Fibroblast of skin of back (primary cell): ENCODE data around the gene BBS7.
A peak's percentile ranks its signal among the peaks of the same experiment; 100 is the strongest.

Experiments
- DNase-seq: peaks from one replicate; pipeline ENCODE4 v3.0.0-alpha.2; 2013

The BBS7 gene

GRCh38 chr4:121790976-121791375 lies 79.3 kb downstream of the BBS7 start:
- DNase-seq: no peak

DNA sequence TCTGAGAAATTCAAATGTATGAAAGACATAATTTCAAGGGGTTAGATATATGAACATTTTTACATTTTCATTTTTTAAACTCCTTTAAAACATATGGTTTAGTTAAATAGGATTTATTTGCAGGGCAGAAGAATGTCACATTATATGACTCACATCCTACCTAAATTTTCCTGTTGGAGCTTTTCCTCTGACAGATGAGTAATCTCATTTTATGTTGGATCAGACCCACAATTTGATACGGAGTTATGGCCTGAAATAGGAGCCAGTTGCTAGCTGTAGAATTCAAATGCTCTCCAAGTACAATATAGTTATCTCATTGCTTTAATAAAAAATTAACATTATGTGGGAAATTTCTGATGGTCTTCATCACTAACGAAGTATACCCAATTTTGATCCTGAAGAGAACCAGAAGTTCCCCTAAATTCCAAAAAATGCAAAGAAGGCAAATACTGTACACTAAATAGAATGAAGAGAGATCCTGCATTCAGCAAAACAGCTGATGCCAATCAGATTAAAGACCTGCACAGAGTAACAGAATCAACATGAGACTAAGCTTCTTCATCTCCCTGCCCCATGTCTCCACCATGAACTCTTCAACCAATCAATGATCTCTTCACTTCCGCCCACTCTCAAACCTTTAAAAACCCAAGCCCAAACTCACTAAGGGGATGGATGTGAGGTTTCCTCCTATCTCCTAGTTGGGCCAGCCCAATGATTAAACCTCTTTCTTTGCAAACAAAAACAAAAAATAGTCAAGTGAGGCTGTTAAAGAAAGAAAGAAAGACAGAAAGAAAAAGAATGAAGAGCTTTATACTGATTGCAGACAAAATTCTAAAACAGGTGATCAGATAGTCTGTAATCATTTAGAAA lies 80.1 kb downstream of the BBS7 start:
- peak; percentile 86 for DNase-seq

GRCh38 chr4:121789455-121789854 lies 80.8 kb downstream of the BBS7 start:
- DNase-seq: peak; percentile 22

GRCh38 chr4:121788896-121789295 lies 81.4 kb downstream of the BBS7 start:
- no peak for DNase-seq

- no peak for DNase-seq
Measured at GRCh38 chr4:121786221-121786620, 84.1 kb downstream of the BBS7 start.

DNA sequence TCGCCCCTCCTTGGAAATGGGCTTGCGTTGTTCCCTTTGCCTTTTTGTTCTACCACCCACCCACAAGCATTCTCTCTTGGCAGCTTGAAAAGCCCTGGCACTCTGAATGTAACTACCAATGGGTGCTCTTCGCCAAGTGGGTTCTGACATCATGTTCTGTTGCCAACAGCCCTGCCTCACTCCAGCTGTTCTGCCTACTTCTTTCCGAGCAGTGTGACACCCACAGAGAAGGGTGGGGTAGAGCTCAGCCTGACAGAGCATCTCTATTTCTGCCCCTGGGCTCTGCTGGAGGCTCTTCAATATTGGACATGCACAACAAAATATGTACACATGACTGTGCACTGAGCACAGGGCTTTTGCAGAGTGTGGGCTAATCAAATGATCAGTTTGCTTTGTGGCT lies 84.8 kb downstream of the BBS7 start:
- DNase-seq: peak; percentile 54

- peak; percentile 99 for DNase-seq
Measured at GRCh38 chr4:121784975-121785374, 85.3 kb downstream of the BBS7 start.

GRCh38 chr4:121784401-121784800 lies 85.9 kb downstream of the BBS7 start:
- peak; percentile 62 for DNase-seq

- DNase-seq: no peak
Measured at GRCh38 chr4:121783210-121783609, 87.1 kb downstream of the BBS7 start.

- DNase-seq: no peak
Measured at GRCh38 chr4:121778991-121779628, 91.2 kb downstream of the BBS7 start.

DNA sequence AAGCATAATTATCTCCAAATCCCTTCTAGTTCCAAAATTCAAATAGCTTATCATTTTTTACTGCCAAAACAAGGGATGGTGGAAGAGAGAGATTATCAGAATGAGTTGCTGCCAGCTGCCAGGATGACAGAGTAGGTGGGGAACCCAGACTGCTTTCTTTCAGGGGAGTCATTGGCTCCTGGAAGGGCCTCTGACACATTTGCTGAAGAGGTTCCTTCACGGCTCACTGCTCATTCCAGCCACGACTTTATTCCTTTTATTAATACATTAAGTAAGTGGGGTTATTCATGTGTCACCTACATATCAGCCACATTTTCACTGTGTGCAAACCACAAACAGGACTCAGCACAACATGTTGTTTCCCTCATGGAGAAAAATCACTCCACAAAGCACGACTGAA lies 92.6 kb downstream of the BBS7 start:
- DNase-seq: no peak

- DNase-seq: no peak
Measured at GRCh38 chr4:121776610-121777401, 93.5 kb downstream of the BBS7 start.
